OCI-LY1 (cell line): ENCODE results near the gene APOD.
A peak's percentile ranks its signal among the peaks of the same experiment; 100 is the strongest.
"Not testable (repeated sequence)": the region's sequence is repeated elsewhere in the genome, so short reads cannot be mapped to it uniquely, and the experiment has no call there.

ENCODE experiments used
- H2AFZ ChIP-seq: fragments of 200-600 bp; sonication (generic), shearing (Covaris generic); 2 replicates; pipeline ENCODE4 v1.6.0; 2014; ENCODE audit warnings: antibody characterized with exemption, mild to moderate bottlenecking, low read length
- H3F3A ChIP-seq: fragments of 200-600 bp; sonication (generic), shearing (Covaris generic); 2 replicates; pipeline ENCODE4 v1.6.0; 2014; ENCODE audit warnings: mild to moderate bottlenecking, antibody characterized with exemption, low read length, moderate library complexity; ENCODE audit not compliant: insufficient read depth
- H3K27ac ChIP-seq: fragments of 200-600 bp; sonication (generic); 2 replicates; pipeline ENCODE4 v1.5.1; 2014; ENCODE audit warnings: low read length, mixed run types, mild to moderate bottlenecking, low read depth; ENCODE audit not compliant: poor library complexity, severe bottlenecking
- H3K27me3 ChIP-seq: fragments of 200-600 bp; sonication (generic); 2 replicates; pipeline ENCODE4 v1.6.0; 2014; ENCODE audit warnings: antibody characterized with exemption, mild to moderate bottlenecking, low read length, moderate library complexity; ENCODE audit not compliant: insufficient read depth
- H3K36me3 ChIP-seq: fragments of 200-600 bp; sonication (generic); 2 replicates; pipeline ENCODE4 v1.6.1; 2014; ENCODE audit warnings: mild to moderate bottlenecking, antibody characterized with exemption, low read length, moderate library complexity, mixed read lengths; ENCODE audit not compliant: insufficient read depth
- H3K4me1 ChIP-seq: fragments of 200-600 bp; sonication (generic); 2 replicates; pipeline ENCODE4 v1.5.1; 2014; ENCODE audit warnings: mild to moderate bottlenecking, low read length, moderate library complexity; ENCODE audit not compliant: insufficient read depth, severe bottlenecking
- H3K4me2 ChIP-seq: fragments of 200-600 bp; sonication (generic), shearing (Covaris generic); 2 replicates; pipeline ENCODE4 v1.6.1; 2014; ENCODE audit warnings: low read length
- H3K4me3 ChIP-seq: fragments of 200-600 bp; sonication (generic); 2 replicates; pipeline ENCODE4 v1.5.1; 2014; ENCODE audit warnings: low read length, low read depth, mild to moderate bottlenecking, mixed read lengths; ENCODE audit not compliant: poor library complexity, severe bottlenecking
- H3K79me2 ChIP-seq: fragments of 200-600 bp; shearing (Covaris generic); 2 replicates; pipeline ENCODE4 v1.6.1; 2016; ENCODE audit warnings: mixed run types, low read length, mixed read lengths; ENCODE audit not compliant: insufficient read depth
- H3K9ac ChIP-seq: fragments of 200-600 bp; sonication (generic), shearing (Covaris generic); 2 replicates; pipeline ENCODE4 v1.6.1; 2014; ENCODE audit warnings: mild to moderate bottlenecking, low read length, mixed read lengths
- H3K9me2 ChIP-seq: fragments of 200-600 bp; sonication (generic), shearing (Covaris generic); 2 replicates; pipeline ENCODE4 v1.6.1; 2014; ENCODE audit warnings: low read depth, mild to moderate bottlenecking, low read length, mixed read lengths
- H3K9me3 ChIP-seq: fragments of 200-600 bp; shearing (Covaris generic); 2 replicates; pipeline ENCODE4 v1.6.1; 2014; ENCODE audit warnings: low read length, mixed read lengths
- H4K20me1 ChIP-seq: fragments of 200-600 bp; sonication (generic), shearing (Covaris generic); 2 replicates; pipeline ENCODE4 v1.6.0; 2016; ENCODE audit warnings: mild to moderate bottlenecking, low read length; ENCODE audit not compliant: insufficient read depth

The APOD gene

DNA sequence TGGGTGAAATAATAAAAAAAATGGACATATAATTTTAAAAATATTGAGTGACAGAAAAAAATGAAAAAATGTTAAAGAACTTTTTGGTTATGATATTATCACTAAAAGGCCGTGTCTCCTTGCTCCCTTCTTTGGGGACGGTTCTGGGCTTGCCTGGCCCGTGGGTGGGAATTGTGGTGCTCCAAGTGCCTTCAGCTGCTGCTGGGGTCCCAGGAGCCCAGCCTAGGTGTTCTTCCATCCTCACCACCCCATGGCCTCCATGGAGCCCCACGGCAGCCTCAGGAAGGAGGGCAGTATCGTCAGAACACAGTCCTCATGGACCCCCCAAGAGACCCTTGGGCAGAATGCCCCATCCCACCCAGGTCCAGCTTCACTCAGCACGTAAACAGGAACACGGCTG lies 45.9 kb upstream of the APOD start:
- H3F3A ChIP-seq: not testable (repeated sequence)

GRCh38 chr3:195628386-195628920 lies 44.7 kb upstream of the APOD start:
- not testable (repeated sequence) for H3K4me3 ChIP-seq, H3K27me3 ChIP-seq, H3K9me2 ChIP-seq, H3K27ac ChIP-seq, H3K79me2 ChIP-seq, H3K9me3 ChIP-seq, H3F3A ChIP-seq, H3K9ac ChIP-seq, H4K20me1 ChIP-seq, H3K4me2 ChIP-seq, H3K4me1 ChIP-seq, H3K36me3 ChIP-seq, H2AFZ ChIP-seq

More for the DNA sequence above, 45.9 kb upstream of the APOD start:
- H3K27me3 ChIP-seq, H3K27ac ChIP-seq, H3K79me2 ChIP-seq, H3K4me3 ChIP-seq, H3K9ac ChIP-seq, H3K4me2 ChIP-seq, H3K9me3 ChIP-seq, H4K20me1 ChIP-seq, H2AFZ ChIP-seq, H3K36me3 ChIP-seq, H3K9me2 ChIP-seq: not testable (repeated sequence)
- H3K4me1 ChIP-seq: peaks cover 12% of the 10 kb centered on the region

DNA sequence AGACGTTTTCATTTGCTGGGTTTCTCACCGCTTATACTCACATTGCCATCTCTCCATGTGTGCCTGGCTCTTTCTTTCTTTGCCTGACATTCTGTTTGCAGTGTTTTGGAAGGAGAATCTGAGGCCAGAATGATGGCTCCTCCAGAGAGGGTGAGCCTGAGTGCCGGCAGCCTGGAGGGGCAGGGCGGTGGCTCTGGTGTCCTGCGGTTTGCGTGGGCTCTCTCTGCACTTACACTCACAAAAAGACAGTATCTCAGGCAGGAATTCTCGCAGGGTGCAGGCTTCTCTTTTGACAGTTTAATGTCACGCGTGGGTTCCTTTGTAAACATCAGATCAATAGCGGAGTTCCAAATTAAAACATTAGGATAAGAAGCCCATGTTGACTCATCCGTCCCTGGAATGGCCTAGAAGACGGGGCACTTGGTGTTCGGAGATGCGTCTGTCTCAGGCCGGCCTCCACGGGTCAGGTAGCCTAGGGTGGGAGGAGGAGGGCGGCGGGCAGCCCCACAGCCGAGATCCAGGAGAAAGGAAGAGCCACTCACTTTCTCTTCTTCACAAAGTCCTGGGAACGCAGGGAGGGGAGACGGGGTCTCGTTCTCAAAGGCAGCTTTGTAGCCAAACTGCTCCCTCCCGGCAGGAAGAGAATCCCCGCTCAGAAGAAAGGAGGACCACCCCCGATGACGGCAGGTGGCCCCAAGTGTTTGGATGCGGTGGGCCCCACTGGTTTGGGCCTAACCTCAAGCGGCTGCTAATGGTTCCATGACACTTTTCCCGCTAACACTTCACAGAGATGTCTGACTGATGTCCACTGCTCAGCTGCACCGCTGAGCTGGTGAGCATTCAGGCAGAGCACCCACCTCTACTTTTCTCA lies 44.0 kb upstream of the APOD start:
- H3K79me2 ChIP-seq, H3K4me3 ChIP-seq, H3K36me3 ChIP-seq, H3K27ac ChIP-seq, H3K4me1 ChIP-seq, H2AFZ ChIP-seq, H3K27me3 ChIP-seq, H3F3A ChIP-seq, H3K9ac ChIP-seq, H4K20me1 ChIP-seq, H3K9me3 ChIP-seq, H3K9me2 ChIP-seq, H3K4me2 ChIP-seq: not testable (repeated sequence)

GRCh38 chr3:195624603-195625560 lies 41.1 kb upstream of the APOD start:
- Histone ChIP-seq H3K4me2 (peak overlapping the region; percentile 50), H3K4me3 (peak overlapping the region; percentile 46), H3K27ac (peak overlapping the region; percentile 66)
- H3K79me2 ChIP-seq, H4K20me1 ChIP-seq, H3K9me2 ChIP-seq, H2AFZ ChIP-seq, H3K9ac ChIP-seq, H3K4me1 ChIP-seq, H3K27me3 ChIP-seq, H3F3A ChIP-seq, H3K36me3 ChIP-seq, H3K9me3 ChIP-seq: not testable (repeated sequence)

GRCh38 chr3:195624171-195624570 lies 40.4 kb upstream of the APOD start:
- H3F3A ChIP-seq, H3K9ac ChIP-seq, H3K9me2 ChIP-seq, H4K20me1 ChIP-seq, H3K36me3 ChIP-seq, H3K79me2 ChIP-seq, H3K27ac ChIP-seq, H2AFZ ChIP-seq, H3K27me3 ChIP-seq, H3K4me3 ChIP-seq, H3K4me1 ChIP-seq, H3K4me2 ChIP-seq, H3K9me3 ChIP-seq: not testable (repeated sequence)

GRCh38 chr3:195623217-195623965 lies 39.7 kb upstream of the APOD start:
- H3K4me2 ChIP-seq, H3K9me2 ChIP-seq, H2AFZ ChIP-seq: not testable (repeated sequence)

More at GRCh38 chr3:195623217-195623965, 39.7 kb upstream of the APOD start:
- not testable (repeated sequence) for H3F3A ChIP-seq, H3K27me3 ChIP-seq, H3K9ac ChIP-seq, H3K4me1 ChIP-seq, H3K9me3 ChIP-seq, H3K36me3 ChIP-seq, H3K4me3 ChIP-seq, H4K20me1 ChIP-seq, H3K27ac ChIP-seq, H3K79me2 ChIP-seq
